ENCODE data around the gene ERCC6L. TPM values are rescaled to one million over a fixed set of nuclear protein-coding genes. Genes with fewer than 3 reads are reported as not detected.
"Not testable (repeated sequence)": the region's sequence is repeated elsewhere in the genome, so short reads cannot be mapped to it uniquely, and the experiment has no call there.

Gene ERCC6L
- total and polyA plus RNA-seq, 2 of the 13 experiments (the other 11 are each of a cell fraction or from before 2014, with no cell fraction given), result 0.86 to 9.5 TPM

GRCh38 chrX:72230290-72230689 is 8.5 kb downstream of the ERCC6L start:
- no peaks in the 10 kb centered on the region for H3K4me1 ChIP-seq (ENCODE audit: insufficient read depth, low read length)
- 100% methylated on average over 3 of the region's 3 CpGs for WGBS (ENCODE audit: low lambda C conversion rate)
- no peaks in the 10 kb centered on the region for H4K20me1 ChIP-seq (ENCODE audit: insufficient read depth, low read length)
- FAIRE-seq (no peak), DNase-seq (ENCODE audit: low spot score) (no peak), ATAC-seq (no peak)
- H3K36me3 ChIP-seq (replicated peaks in 1 of 2; ENCODE audit: control insufficient read depth in 1 of 2, insufficient read depth in 2 of 2, low read length in 2 of 2), result no peaks in the 10 kb centered on the region
- no TSS peak for BruUV-seq (replicated peaks)
- H3K9me3 ChIP-seq (ENCODE audit: low read length), result no peaks in the 10 kb centered on the region
- no peak overlapping the region for H3K27ac ChIP-seq (ENCODE audit: extremely low read length, insufficient read depth, low read length)
- ChIA-PET CTCF (ENCODE audit: low intra/inter-chr PET ratio, low total read pairs) (no interaction called here), POLR2A (no interaction called here)
- no peak overlapping the region for H3K9ac ChIP-seq (ENCODE audit: insufficient read depth, low read depth, low read length)
- in situ Hi-C loops (cut with HindIII; ENCODE audit: extremely low pct_ligation_motif_present, low pct_unique_long_range_greater_than_20kb), result no loop called here
- no peak overlapping the region for H3K4me2 ChIP-seq (ENCODE audit: low read depth, low read length)
- no peaks in the 10 kb centered on the region for H3K27me3 ChIP-seq (ENCODE audit: control insufficient read depth in 1 of 2, insufficient read depth in 2 of 2, low read length in 2 of 2)
- H2AFZ ChIP-seq (ENCODE audit: low read length), result no peak overlapping the region
- intact Hi-C loops (cut with micrococcal nuclease; ENCODE audit: unreplicated experiment), result loop anchor here (10.0 kb wide), 1 partner anchor 45 kb away; the partner anchor contains the start of gene PIN4
- no peaks in the 10 kb centered on the region for H3K79me2 ChIP-seq (ENCODE audit: insufficient read depth, low read length)
- TF ChIP-seq GRHL1 (CRISPR knock-in tag; conservative IDR thresholded peaks at IDR 0.05) (no peak), ZNF850 (CRISPR knock-in tag; conservative IDR thresholded peaks at IDR 0.05) (0 out of 2 replicates have a peak, but pooled peaks have one; percentile 48), IRF9 (CRISPR knock-in tag; IDR thresholded peaks at IDR 0.05; ENCODE audit: borderline replicate concordance) (no peak), PTBP1 (IDR thresholded peaks at IDR 0.05; ENCODE audit: low read depth, low read length, poor library complexity, severe bottlenecking) (no peak)
- no peak overlapping the region for H3K4me3 ChIP-seq (replicated peaks in 1 of 3; ENCODE audit: insufficient read depth in 1 of 3, low read depth in 2 of 3, low read length in 3 of 3)

GRCh38 chrX:72220375-72220774 is 18.5 kb downstream of the ERCC6L start:
- H3K4me3 ChIP-seq (replicated peaks in 1 of 3; ENCODE audit: insufficient read depth in 1 of 3, low read depth in 2 of 3, low read length in 3 of 3); CTCF ChIA-PET (ENCODE audit: low intra/inter-chr PET ratio, low total read pairs); H3K9ac ChIP-seq (ENCODE audit: insufficient read depth, low read depth, low read length); H3K36me3 ChIP-seq (replicated peaks in 1 of 2; ENCODE audit: control insufficient read depth in 1 of 2, insufficient read depth in 2 of 2, low read length in 2 of 2); intact Hi-C loops (cut with micrococcal nuclease; ENCODE audit: unreplicated experiment); POLR2A ChIA-PET; H4K20me1 ChIP-seq (ENCODE audit: insufficient read depth, low read length); FAIRE-seq; ATAC-seq; H3K27ac ChIP-seq (ENCODE audit: extremely low read length, insufficient read depth, low read length); H3K27me3 ChIP-seq (ENCODE audit: control insufficient read depth in 1 of 2, insufficient read depth in 2 of 2, low read length in 2 of 2); H3K4me1 ChIP-seq (ENCODE audit: insufficient read depth, low read length); in situ Hi-C loops (cut with HindIII; ENCODE audit: extremely low pct_ligation_motif_present, low pct_unique_long_range_greater_than_20kb); DNase-seq (ENCODE audit: low spot score); BruUV-seq (replicated peaks); H2AFZ ChIP-seq (ENCODE audit: low read length); H3K9me3 ChIP-seq (ENCODE audit: low read length); H3K79me2 ChIP-seq (ENCODE audit: insufficient read depth, low read length); H3K4me2 ChIP-seq (ENCODE audit: low read depth, low read length): not testable (repeated sequence)
- 100% methylated on average over 2 of the region's 3 CpGs for WGBS (ENCODE audit: low lambda C conversion rate)

Data from HepG2 (cell line).